AG04450 (cell line): ENCODE data around the gene ALS2. TPM values are rescaled to one million over a fixed set of nuclear protein-coding genes. Genes with fewer than 3 reads are reported as not detected.
"Not testable (repeated sequence)": the region's sequence is repeated elsewhere in the genome, so short reads cannot be mapped to it uniquely, and the experiment has no call there.

Experiments
- CTCF ChIA-PET: fragments of 300-600, 350-600 bp; formaldehyde crosslinking; extraction: SDS; loops from one replicate; lab custom pipeline; 2022; ENCODE audit warnings: antibody characterized with exemption, inconsistent platforms; lab: Charles Lee
- POLR2A ChIA-PET: fragments of 350-600 bp; formaldehyde crosslinking; extraction: SDS; loops from one replicate; lab custom pipeline; 2021; ENCODE audit warnings: antibody characterized with exemption, inconsistent platforms; lab: Yijun Ruan, JAX
- DNase-seq: peaks from one replicate; pipeline ENCODE4 v3.0.0-alpha.2; 2011; ENCODE audit warnings: low read depth, low spot score
- H3K27ac ChIP-seq: one replicate; pipeline ENCODE4 v1.5.1; 2012; ENCODE audit warnings: low read depth, low read length, control low read depth
- H3K27me3 ChIP-seq: one replicate; pipeline ENCODE4 v1.6.0; 2012; ENCODE audit warnings: low read length; ENCODE audit not compliant: control insufficient read depth, insufficient read depth
- H3K4me3 ChIP-seq: 2 replicates; pipeline ENCODE4 v1.5.1; 2011; ENCODE audit warnings: mild to moderate bottlenecking, low read depth, low read length, control low read depth
- H3K9me3 ChIP-seq: 2 replicates; pipeline ENCODE4 v1.5.1; 2012; ENCODE audit warnings: low read length; ENCODE audit not compliant: control insufficient read depth, insufficient read depth
- CTCF ChIP-seq: IDR thresholded peaks from 2 replicates; pipeline ENCODE4 v1.5.1; 2011; ENCODE audit warnings: low read depth, low read length, control low read depth, inconsistent platforms
- polyA plus RNA-seq: library from polyadenylated mRNA; depleted of rRNA; stranded (reverse); fragments of >200 nt; gene quantifications from 2 replicates; pipeline ENCODE4 v1.2.3, GENCODE V29; 2011

ALS2 gene
- polyA plus RNA-seq, 1 experiment: 21.9 TPM

GRCh38 chr2:201821080-201821479, 40.3 kb upstream of the ALS2 start:
- no peak for TF ChIP-seq CTCF
- POLR2A ChIA-PET: no interaction called here
- no peak for DNase-seq
- peaks cover 4% of the 10 kb centered on the region; the same call in 1 of the 2 replicates for H3K9me3 ChIP-seq
- H3K27me3 ChIP-seq: no peaks in the 10 kb centered on the region
- no peak overlapping the region for H3K4me3 ChIP-seq
- CTCF ChIA-PET: no interaction called here
- no peak overlapping the region for H3K27ac ChIP-seq

GRCh38 chr2:201820383-201821007, 39.8 kb upstream of the ALS2 start:
- H3K4me3 ChIP-seq: no peak overlapping the region
- CTCF ChIA-PET: no interaction called here
- no peak for TF ChIP-seq CTCF
- no peaks in the 10 kb centered on the region for H3K27me3 ChIP-seq
- H3K27ac ChIP-seq: no peak overlapping the region
- peaks cover 4% of the 10 kb centered on the region; the same call in 1 of the 2 replicates for H3K9me3 ChIP-seq
- POLR2A ChIA-PET: no interaction called here
- no peak for DNase-seq

- TF ChIP-seq CTCF: no peak
- ChIA-PET POLR2A (no interaction called here), CTCF (no interaction called here)
- peaks cover 4% of the 10 kb centered on the region; the same call in 1 of the 2 replicates for H3K9me3 ChIP-seq
- H3K4me3 ChIP-seq: no peak overlapping the region
- DNase-seq: no peak
- no peaks in the 10 kb centered on the region for H3K27me3 ChIP-seq
- H3K27ac ChIP-seq: no peak overlapping the region
Measured at GRCh38 chr2:201816657-201817575, 36.2 kb upstream of the ALS2 start.

GRCh38 chr2:201813996-201814760, 33.4 kb upstream of the ALS2 start:
- H3K27me3 ChIP-seq: no peaks in the 10 kb centered on the region
- H3K27ac ChIP-seq: no peak overlapping the region
- no peak for TF ChIP-seq CTCF
- ChIA-PET CTCF (interaction anchor here (2.0 kb wide), 1 partner anchor 46 kb away, joined by 5 read pairs; no protein-coding TSS in a partner anchor), POLR2A (interaction anchor here (1.4 kb wide), 1 partner anchor 33 kb away, joined by 3 read pairs; the partner anchor contains the start of gene ALS2)
- peaks cover 4% of the 10 kb centered on the region; the same call in 1 of the 2 replicates for H3K9me3 ChIP-seq
- H3K4me3 ChIP-seq: no peak overlapping the region
- DNase-seq: no peak

GRCh38 chr2:201810604-201811003, 29.9 kb upstream of the ALS2 start:
- CTCF ChIA-PET: not testable (repeated sequence)

More at GRCh38 chr2:201810604-201811003, 29.9 kb upstream of the ALS2 start:
- DNase-seq, POLR2A ChIA-PET, H3K4me3 ChIP-seq, H3K27me3 ChIP-seq, H3K27ac ChIP-seq, H3K9me3 ChIP-seq: not testable (repeated sequence)
